Stimulated activated CD8-positive, alpha-beta memory T cell treated with anti-CD3 and anti-CD28 coated beads, Interleukin-4, amount 100 ng/mL, for 24 hours (primary cell): Measurements from ENCODE around the gene ABCA5.

Source experiments
- DNase-seq: peaks from one replicate; pipeline ENCODE4 v3.0.0-alpha.2; 2020; ENCODE audit warnings: low read depth

ABCA5 gene

DNA sequence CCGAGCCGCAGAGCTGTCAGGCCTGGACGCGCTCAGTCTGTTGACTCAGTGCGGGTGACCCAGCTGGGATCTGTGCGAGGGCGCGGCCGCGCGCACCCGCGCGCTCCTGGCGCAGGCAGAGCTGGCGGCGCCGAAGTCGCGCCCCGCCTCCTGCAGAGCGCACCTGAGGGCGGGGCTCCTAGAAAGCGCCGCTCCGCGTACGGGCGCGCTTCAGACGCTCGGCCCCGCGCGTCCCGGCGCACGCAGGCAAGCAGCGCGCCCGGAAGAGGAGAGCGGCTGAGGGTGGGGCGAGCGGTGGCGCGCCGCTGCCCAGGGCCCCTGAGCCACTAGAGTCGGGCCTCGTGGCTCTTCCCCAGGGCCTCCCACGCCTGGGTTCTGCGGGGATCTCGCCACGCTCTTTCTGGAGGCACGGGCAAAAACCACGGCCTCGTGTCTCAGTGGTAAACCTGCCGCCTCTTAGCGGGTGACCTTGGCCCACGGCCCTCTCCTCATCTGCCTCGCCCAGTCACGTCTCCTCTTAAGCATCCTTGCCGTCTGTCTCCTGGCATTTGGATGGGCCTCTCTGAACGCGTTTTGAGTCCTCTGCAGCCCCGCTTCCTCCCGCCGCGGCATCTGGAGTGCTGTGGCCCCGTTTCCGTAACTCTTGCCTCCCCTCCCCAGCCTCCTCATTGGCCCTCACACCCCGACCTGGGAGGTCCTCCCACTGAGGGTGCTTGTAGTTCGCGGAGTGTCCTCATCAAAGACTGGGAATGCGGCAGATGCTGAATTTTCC is at the start of gene ABCA5:
ABCA5 (minus strand) TSS at position 74 of the 772 bp plus-strand sequence. CDS start 12,718 bp downstream, outside the sequence.
- peak; percentile 80 for DNase-seq

DNA sequence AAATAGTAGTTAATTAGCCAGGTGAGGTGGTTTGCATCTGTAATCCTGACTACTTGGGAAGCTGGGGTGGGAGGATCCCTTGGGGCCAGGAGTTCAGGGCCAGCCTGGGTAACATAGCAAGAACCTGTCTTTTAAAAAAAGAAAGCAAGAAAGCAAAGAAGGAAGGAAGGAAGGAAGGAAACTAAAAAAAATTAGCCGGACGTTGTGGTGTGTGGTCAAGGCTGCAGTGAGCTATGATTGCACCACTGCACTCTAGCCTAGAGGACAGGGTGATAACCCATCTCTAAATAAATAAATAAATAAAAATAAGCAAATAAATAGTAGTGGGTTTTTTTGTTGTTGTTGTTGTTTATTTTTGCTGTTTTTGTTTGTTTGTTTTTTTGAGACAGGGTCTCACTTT is 48.3 kb upstream of the ABCA5 start:
- DNase-seq, result no peak

DNA sequence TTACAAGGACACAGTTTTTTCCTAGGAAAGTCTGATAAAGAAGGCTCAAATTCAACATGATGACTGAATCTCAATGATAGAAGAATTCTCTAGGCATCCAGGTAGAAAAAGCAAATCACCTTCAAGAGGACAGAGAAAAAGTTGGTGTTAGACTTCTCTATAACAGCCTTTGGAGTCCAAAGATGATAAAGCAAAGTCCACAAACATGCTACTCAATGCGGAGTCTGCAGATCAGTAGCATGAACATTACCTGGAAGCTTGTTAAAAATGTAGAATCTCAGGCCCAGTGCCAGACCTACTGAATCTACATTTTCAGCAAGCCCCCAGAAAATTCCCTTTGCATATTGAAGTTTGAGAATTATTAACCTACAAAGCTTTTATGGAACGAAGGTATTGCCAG is 46.1 kb upstream of the ABCA5 start:
- DNase-seq, result no peak

GRCh38 chr17:69367298-69367697 is 40.4 kb upstream of the ABCA5 start:
- no peak for DNase-seq

DNA sequence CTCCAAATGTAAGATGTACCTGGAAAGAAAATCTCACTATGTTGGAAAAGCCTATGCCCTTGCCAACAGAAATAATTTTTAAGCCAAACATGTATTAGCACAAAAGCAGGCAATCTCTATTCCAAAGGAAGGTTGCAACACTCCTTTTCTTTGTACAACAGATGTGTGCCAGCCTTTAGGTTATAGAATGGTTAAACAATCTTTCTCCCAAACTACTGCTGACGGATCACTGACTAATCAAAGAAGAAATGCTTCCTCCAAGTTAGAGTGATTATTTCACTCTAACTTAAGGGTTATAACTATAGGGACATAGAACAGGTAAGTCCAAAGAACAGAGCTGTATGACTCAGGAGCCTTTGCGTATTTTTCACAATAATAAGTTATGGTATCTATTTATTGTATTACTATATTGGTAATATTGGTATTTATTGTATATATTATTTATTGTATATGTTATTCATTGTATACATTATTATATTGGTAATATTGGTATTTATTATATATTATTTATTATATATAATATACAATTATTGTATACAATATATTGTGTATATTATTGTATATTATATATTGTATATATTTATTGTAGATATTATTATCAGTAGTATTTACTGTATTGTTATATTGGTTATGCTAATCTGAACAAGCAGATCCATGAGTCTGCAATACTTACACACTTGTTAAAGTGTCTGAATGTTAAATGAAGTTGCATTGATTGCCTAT is 36.7 kb upstream of the ABCA5 start:
- DNase-seq, result no peak

GRCh38 chr17:69361156-69361555 is 34.2 kb upstream of the ABCA5 start:
- DNase-seq, result no peak

DNA sequence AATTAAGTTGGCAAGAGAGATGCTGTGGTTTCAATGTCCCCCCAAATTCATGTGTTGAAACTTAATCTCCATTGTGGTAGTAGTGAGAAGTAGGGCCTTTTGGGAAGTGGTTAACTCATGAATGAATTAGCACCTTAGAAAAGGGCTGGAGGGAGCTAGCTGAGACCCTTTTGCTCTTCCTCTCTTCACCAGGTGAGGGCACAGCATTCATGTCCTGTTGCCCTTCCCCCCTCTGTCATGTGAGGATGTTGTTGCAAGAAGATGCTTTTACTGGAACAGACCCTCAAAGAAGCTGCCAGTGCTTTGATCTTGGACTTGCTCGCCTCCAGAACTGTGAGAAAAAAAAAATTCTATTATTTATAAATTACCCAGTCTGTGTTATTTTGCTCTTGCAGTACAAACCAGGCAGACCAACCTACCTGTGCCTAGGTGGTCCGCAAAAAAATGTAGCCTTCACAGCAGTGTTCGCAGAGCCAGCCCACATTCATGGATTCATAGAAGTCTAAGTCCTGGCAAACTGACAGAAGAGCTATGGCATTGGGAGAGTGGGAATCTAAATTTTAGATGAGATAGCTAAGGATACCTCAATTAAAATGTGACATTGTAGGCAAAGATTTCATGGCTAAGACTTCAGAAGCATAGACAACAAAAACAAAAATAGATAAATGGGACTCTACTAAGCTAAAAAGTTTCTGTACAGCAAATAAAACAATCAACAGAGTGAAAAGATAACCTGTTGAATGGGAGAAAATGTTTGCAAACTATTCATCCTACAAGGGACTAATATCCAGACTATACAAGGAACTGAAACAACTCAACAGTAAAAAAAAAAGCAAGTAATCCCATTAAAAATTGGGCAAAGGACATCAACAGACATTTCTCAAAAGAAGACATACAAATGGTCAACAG is 32.0 kb upstream of the ABCA5 start:
- no peak for DNase-seq

GRCh38 chr17:69357701-69358100 is 30.8 kb upstream of the ABCA5 start:
- no peak for DNase-seq

DNA sequence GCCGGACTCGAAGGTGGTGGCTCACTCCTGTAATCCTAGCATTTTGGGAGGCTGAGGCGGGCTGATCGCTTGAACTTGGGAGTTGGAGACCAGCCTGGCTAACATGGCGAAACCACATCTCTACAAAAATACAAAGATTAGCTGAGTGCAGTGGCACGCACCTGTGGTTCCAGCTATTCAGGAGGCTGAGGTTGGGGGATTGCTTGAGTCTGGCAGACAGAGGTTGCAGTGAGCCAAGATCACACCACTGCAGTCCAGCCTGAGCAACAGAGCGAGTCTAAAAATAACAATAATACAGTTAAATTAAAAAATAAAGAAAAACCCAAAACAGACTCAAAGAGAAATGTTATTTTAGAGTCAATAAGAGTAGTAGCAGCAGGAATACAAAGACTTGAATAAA is 29.7 kb upstream of the ABCA5 start:
- DNase-seq, result no peak

DNA sequence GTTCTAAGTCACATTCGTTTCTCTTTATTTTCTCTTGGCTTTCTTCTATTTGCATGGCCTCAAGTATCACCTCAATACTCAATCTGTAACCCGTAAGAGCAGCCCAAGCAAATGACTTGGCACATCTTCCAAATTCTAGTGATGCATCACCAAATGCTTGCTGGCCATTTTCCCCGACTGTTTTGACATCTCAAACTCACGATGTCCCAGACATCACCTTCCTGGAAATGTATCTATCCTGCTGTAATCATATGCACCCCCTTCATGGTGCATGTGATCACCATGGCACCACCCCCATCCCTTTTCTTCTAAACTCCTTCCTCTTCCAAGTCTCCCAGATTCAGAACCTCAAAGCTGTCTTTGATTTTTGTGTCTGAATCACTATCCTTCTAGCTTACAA is 24.0 kb upstream of the ABCA5 start:
- no peak for DNase-seq

DNA sequence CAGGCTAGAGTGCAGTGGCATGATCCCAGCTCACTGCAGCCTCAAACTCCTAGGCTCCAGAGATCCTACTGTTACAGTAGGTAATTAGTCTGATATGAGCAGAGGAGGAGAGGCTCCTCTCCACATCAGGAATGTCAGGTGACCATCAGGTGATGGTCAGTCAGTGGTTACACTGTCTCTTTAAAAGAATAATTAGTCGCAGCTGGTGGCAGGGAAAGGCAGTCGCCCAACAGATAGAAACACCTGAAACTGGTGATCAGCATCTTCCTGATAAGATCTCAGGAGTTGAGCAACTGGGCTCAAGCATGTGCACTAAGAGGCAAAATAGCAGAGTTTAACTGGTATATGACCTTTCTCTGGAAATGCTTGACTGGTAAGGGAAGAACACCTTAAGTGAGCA is 21.5 kb upstream of the ABCA5 start:
- DNase-seq, result no peak

- no peak for DNase-seq
Observed at GRCh38 chr17:69346766-69347165, 19.8 kb upstream of the ABCA5 start.

- no peak for DNase-seq
Observed at GRCh38 chr17:69344939-69345338, 18.0 kb upstream of the ABCA5 start.

GRCh38 chr17:69342896-69343644 is 16.1 kb upstream of the ABCA5 start:
- no peak for DNase-seq

DNA sequence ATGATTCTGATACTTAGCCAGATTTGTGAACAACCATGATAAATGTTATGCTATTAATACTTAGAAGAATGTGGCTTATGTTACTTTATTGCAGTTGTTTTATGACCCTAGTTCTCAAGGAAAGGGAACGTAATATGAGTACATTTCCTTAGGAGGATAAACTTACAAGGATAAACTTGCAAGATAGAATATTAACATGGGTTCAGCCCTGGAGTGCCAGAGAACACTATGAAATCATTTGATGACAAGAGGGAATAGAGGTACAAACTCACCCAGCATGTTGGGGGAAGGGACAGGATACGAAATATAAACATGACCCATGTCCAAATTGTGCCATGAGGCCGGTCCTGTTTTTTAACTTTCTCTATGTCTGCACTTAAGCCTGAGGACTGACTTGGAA is 13.0 kb upstream of the ABCA5 start:
- DNase-seq, result no peak

GRCh38 chr17:69336996-69337395 is 10.1 kb upstream of the ABCA5 start:
- no peak for DNase-seq

DNA sequence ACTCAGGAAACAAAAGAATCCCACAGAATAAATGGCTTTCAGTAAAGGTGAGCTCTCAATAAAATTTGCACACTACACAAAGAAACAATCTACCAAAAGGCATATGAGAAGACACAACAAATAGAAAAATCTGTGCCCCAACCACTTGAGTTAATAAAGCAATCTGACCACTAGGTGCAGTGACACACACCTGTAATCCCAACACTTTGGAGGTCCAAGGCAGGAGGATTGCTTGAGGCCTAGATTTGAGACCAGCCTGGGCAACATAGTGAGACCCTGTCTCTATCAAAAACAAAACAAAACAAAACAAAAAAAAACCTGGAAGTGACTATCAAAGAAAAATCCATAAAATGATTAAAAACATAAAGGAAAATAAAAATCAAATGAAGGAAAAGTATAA is 9.6 kb upstream of the ABCA5 start:
- no peak for DNase-seq

DNA sequence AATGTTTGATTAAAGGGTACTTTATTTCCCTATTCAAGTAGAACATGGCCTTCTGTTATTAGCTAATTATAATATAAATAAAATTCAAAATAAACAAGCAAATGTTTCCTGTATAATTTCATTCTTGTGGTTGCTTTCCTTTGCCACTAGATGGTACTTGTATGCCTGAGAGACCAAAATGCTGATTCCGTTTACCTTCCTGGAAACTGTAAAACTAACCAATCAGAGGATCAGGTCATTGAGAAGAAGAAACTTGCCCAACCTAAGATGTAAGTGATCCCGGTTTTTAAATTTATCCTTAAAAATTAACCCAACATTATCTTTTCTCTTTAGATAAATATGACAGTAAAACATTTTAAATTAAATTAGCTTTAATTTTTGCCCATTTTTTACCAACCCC is 8.1 kb upstream of the ABCA5 start:
- no peak for DNase-seq

DNA sequence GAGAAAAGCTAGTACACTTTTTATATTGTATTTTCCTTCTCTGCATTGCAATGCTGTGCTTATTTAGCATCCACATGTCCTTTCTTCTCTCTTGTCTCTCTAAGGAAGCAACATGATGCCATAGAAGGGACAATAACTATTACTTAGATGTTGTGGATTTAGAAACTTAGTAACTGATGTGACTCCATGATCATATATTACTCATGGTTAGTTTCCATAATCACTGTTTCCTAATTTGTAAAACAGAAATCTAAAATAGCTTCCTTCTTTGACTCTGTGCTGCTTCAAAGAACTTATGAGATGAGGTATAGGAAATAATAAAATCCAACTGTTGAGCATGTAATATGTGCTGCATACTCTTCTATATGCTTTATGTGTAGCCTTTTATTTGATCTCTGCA is 6.6 kb upstream of the ABCA5 start:
- DNase-seq, result no peak

- DNase-seq, result no peak
Observed at GRCh38 chr17:69331756-69332155, 4.8 kb upstream of the ABCA5 start.

GRCh38 chr17:69326377-69327059 is 415 bp downstream of the ABCA5 start:
- DNase-seq, result no peak
